Renal cortex interstitium (tissue), 15 donors: ENCODE measurements around the gene ADAM8. TPM values are rescaled to one million over a fixed set of nuclear protein-coding genes. Genes with fewer than 3 reads are reported as not detected.
"Not testable (repeated sequence)": the region's sequence is repeated elsewhere in the genome, so short reads cannot be mapped to it uniquely, and the experiment has no call there.

Source experiments
- DNase-seq, 11 donors: peaks; one replicate each; pipeline ENCODE4 v3.0.0-alpha.2; 2013; ENCODE audit warnings: low read depth in 9 of 11, low spot score in 4 of 11; ENCODE audit errors: extremely low read depth in 1 of 11
- long read RNA-seq, 16 experiments: transcript quantifications; one replicate each; lab custom pipeline, GENCODE V29; 2026
- polyA plus RNA-seq, 3 donors: library from polyadenylated mRNA; unstranded; fragments of 120-200 nt; gene quantifications; one replicate each; pipeline ENCODE4 v1.2.1, GENCODE V29; 2013; ENCODE audit not compliant: insufficient read length in 3 of 3

The ADAM8 gene
- 1 to 10 TPM; 2.3 to 3.3 (median 3.0) TPM for polyA plus RNA-seq
- long read RNA-seq, donor 1: 0 reads
- long read RNA-seq, donor 2: 0 reads
- long read RNA-seq, donor 3: 0 reads
- long read RNA-seq, donor 4: 0 reads
- long read RNA-seq, donor 5: 0 reads
- long read RNA-seq, donor 6: 0 reads
- long read RNA-seq, donor 7: 0 reads
- long read RNA-seq, donor 8: 0 reads
- long read RNA-seq, donor 9: 0 reads
- long read RNA-seq, donor 10: 0 reads
- long read RNA-seq, donor 11: 0 reads
- long read RNA-seq, donor 12: 0 reads
- long read RNA-seq, donor 13: 0 reads
- long read RNA-seq, donor 14: 0 reads
- long read RNA-seq, donor 15: 0 reads
- long read RNA-seq, donor 16: 0 reads

DNA sequence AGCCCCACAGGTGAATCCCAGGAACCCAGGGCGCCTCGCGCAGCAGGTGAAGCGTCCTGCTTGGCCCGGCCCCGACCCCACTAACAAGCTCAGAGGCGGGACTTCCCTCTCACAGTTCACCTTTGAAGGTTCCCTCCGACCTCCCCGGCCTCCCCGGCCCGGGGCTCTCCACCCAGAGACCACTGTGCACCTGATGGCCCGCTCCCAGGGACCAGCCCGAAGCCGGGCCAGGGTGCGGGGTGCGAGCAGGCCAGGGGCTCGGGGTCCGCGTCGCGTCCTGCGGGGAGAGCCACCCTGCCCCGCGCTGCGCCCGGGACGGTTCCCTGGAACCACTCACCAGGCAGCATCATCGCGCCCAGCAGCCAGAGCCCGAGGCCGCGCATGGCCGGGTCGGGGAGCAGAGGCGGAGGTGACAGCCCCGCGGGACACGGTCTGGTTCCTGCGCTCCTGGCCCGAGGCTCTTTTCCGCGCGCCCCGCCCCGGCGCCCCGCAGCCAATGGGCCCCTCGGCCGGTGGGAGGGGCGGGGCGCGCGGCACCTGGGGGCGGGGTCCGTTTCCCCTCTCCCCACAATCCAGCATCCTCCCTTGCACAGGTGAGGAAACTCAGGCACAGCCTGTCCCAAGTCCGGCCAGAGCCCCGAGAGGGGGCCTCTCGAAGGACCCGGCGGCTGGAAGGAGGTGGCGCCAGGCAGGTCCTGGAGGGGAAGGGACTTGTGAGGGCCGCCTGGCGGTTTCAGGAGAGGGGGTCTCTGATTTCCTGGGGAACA is at the start of gene ADAM8:
Gene ADAM8 (minus strand): TSS at position 434 of the 767 bp plus-strand sequence. CDS start 51 bp downstream, at position 383.
- no peak for DNase-seq

DNA sequence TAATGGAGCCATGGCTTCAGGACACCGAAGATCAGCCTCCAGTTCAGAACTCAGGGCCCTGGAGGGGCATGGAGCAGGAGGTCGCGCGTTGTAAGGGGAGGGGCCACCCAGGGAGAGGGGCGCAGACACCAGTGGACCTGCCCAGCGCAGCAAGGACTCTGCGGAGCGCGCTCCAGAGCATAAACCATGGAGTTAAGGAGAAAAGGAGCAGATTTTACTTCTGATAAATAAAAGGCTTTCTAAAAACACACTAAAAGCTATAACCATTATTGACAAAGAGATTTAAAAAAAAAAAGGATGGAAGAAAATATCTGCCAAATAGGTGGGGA is 49.5 kb upstream of the ADAM8 start:
- no peak for DNase-seq

GRCh38 chr10:133325440-133326222 is 49.0 kb upstream of the ADAM8 start:
- DNase-seq: no peak

DNA sequence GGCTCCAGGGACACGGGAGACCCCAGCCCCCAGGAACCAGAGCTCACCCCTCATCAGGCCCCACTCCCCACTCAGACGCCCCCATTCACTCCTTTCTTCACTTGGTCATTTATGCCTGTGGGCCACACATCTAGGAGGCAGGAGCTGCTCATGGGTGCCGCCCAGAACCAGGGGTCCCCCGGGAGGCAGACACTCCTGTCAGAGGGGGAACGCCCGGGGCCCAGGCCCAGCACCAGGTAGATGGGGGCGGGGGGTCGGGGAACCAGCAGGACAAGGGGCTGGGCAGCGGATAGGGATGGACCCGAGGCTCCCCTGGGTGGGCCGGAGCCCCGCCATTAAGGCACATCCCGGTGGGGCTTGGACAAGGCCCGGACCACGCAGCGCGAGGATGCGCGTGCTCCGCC is 48.2 kb upstream of the ADAM8 start:
- no peak for DNase-seq

DNA sequence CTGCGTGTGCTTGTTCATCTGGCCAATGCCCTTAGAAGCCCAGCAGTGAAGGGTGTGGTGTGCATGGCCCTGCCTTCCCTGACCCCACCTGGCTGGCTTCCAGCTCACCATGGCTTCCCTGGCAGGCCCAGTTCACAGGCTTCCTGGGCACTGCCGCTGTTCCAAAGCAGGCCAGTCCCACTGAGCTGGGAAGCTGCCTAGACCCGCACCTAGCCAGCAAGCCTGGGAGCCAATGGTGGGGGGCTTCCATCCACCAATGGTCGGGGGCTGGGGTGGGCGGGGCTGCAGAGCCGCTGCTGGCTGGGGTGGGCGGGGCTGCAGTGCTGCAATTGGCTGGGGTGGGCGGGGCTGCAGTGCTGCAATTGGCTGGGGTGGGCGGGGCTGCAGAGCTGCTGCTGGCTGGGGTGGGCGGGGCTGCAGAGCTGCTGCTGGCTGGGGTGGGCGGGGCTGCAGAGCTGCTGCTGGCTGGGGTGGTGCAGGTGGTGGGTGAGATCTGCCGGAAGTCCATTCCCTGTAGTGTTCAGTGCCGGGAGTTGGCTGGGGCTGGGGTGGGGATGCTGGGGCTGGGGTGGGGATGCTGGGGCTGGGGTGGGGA is 47.6 kb upstream of the ADAM8 start:
- peak in 1 of 11 donors; percentile 37 for DNase-seq

DNA sequence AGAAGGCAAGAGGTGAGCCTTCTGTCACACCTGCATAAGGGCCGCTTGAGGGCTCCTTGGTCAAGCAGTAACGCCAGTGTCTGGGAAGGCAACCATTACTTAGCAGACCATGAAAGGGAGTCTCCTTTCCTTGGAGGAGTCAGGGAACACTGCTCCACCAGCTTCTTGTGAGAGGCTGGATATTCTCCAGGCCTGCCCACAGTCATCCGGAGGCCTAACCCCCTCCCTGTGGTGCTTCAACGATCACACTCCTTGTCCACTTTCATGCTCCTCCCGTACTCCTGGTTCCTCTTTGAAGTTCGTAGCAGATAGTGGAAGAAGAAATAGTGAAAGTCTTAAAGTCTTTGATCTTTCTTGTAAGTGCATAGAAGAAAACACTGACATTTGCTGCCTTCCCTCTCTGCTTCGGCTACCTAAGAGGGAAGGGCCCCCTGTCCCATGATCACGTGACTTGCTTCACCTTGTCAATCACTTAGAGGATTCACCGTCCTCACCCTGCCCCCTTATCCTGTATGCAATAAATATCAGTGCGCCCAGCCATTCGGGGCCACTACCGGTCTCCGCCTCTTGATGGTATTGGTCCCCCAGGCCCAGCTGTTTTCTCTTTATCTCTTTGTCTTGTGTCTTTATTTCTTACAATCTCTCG is 45.5 kb upstream of the ADAM8 start:
- not testable (repeated sequence) for DNase-seq

DNA sequence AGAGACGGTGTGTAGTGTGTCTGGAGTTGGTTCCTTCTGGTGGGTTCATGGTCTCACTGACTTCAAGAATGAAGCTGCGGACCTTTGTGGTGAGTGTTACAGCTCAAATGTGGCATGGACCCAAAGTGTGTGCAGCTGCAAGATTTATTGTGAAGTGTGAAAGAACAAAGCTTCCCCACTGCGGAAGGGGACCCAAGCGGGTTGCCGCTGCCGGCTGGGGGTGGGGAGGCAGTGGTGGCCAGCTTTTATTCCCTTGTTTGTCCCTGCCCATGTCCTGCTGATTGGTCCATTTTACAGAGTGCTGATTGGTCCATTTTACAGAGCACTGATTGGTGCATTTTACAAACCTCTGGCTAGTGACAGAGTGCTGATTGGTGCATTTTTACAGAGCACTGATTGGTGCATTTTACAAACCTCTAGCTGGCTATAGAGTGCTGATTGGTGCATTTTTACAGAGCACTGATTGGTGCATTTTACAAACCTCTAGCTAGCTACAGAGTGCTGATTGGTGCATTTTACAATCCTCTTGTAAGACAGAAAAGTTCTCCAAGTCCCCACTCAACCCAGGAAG is 44.3 kb upstream of the ADAM8 start:
- not testable (repeated sequence) for DNase-seq

- peak in 1 of 11 donors; percentile 46 for DNase-seq
Observed at GRCh38 chr10:133318494-133319127, 41.9 kb upstream of the ADAM8 start.

GRCh38 chr10:133316732-133317131 is 40.1 kb upstream of the ADAM8 start:
- no peak for DNase-seq

- DNase-seq: no peak
Observed at GRCh38 chr10:133316266-133316665, 39.6 kb upstream of the ADAM8 start.

GRCh38 chr10:133315847-133316246 is 39.2 kb upstream of the ADAM8 start:
- DNase-seq: no peak

DNA sequence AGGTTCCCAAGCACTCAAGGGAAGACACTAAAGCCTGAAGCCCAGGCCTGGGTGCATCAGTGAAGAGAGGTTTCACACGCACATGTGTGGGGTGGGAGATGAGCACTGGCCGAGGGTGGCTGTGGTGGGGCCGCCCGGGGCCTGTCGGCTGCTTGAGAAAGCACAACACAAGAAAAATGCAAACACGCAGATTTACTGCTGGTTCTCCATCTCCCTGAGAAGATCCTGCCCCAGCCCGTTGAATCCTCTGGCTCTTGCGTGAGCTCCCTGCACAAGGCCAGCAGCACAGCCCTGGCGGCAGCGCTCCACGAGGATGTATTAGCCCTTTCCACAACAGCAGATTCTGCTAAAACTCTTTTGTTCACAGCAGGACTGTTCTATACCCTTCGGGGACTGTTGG is 38.2 kb upstream of the ADAM8 start:
- DNase-seq: no peak

- no peak for DNase-seq
Observed at GRCh38 chr10:133313192-133313591, 36.5 kb upstream of the ADAM8 start.

DNA sequence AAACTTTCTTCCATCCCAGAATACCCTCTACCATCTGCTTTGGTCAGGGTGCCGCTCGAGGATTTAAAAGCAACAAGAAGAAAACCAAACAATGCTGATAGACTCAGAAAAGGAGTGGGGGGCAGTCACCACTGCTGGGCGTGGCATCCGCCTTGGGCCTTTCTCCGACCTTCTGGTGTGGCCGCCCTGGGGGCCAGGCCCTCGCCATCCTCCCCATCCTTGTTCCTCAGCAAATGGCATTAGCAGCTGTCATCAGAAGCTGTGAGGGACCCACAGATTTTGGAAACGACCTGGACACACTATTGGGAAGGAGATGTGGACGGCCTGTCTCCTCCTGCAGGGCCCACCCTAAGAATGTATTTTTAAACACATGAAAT is 36.1 kb upstream of the ADAM8 start:
- no peak for DNase-seq

GRCh38 chr10:133312016-133312768 is 35.5 kb upstream of the ADAM8 start:
- no peak for DNase-seq

DNA sequence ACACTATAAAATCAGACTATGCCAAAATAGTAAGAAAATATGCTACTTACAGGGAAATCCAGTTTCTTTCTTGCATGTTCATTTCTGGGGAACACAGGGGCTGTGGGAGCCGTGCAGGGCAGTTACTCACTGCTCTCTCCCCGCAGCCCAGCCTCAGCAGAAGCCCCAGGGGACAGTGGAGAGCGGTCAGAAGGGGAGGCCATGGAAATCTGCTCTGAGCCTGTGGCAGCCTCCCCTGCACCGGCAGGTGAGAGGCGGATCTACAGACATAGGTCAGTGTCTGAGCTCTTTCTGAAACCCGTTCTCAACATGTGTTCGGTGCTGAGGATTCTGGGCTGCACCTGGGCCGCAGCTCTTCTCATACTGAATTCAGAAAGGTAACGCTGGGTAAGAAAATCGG is 34.9 kb upstream of the ADAM8 start:
- no peak for DNase-seq

GRCh38 chr10:133310789-133311188 is 34.1 kb upstream of the ADAM8 start:
- no peak for DNase-seq

- no peak for DNase-seq
Observed at GRCh38 chr10:133310399-133310755, 33.7 kb upstream of the ADAM8 start.
